Measurements from ENCODE around the gene JMJD1C. TPM values are rescaled to one million over a fixed set of nuclear protein-coding genes. Genes with fewer than 3 reads are reported as not detected.

The JMJD1C gene
- total RNA-seq, 1 experiment from 2014 or later = 139 TPM

DNA sequence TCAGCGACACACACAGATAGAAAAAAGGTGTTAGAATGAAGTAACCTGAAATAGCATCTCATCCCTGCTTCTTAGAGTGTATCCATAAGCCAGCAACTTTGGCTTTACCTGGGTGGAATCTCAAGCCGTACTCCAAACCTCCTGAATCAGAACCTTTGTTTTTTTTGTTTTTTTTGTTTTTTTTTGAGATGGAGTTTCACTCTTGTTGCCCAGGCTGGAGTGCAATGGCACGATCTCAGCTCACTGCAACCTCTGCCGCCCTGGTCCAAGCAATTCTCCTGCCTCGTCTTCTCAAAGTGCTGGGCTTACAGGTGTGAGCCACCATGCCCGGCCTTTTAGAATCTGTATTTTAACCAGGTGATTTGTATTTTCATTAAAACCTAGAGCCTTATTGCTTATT lies 323.6 kb downstream of the JMJD1C start:
- H3K79me2 ChIP-seq (ENCODE audit: low read length) = peaks cover 100% of the 10 kb centered on the region
- H3K4me3 ChIP-seq (ENCODE audit: low read length) = no peak overlapping the region
- no peak overlapping the region for H2AFZ ChIP-seq (ENCODE audit: low read length)
- H3K27ac ChIP-seq (ENCODE audit: low read length) = no peak overlapping the region
- no peak overlapping the region for H3K9ac ChIP-seq (ENCODE audit: low read length)
- H3F3A ChIP-seq (ENCODE audit: low read length, unreplicated experiment) = no peaks in the 10 kb centered on the region
- CTCF ChIA-PET = interaction anchor here (0.6 to 0.7 kb wide), 2 partner anchors 199 to 612 kb away, joined by 3 to 12 read pairs; no protein-coding TSS in a partner anchor
- H3K27me3 ChIP-seq (ENCODE audit: low read length) = no peaks in the 10 kb centered on the region
- H3K36me3 ChIP-seq (ENCODE audit: low read depth, low read length) = peaks cover 27% of the 10 kb centered on the region; the same call in 1 of the 2 replicates
- intact Hi-C loops (cut with micrococcal nuclease) = no loop called here
- H3K4me1 ChIP-seq (ENCODE audit: insufficient read depth, low read length) = peaks cover 12% of the 10 kb centered on the region
- ATAC-seq = no peak
- peaks cover 32% of the 10 kb centered on the region for H4K20me1 ChIP-seq (ENCODE audit: low read length)
- TF ChIP-seq, protein P1, sequence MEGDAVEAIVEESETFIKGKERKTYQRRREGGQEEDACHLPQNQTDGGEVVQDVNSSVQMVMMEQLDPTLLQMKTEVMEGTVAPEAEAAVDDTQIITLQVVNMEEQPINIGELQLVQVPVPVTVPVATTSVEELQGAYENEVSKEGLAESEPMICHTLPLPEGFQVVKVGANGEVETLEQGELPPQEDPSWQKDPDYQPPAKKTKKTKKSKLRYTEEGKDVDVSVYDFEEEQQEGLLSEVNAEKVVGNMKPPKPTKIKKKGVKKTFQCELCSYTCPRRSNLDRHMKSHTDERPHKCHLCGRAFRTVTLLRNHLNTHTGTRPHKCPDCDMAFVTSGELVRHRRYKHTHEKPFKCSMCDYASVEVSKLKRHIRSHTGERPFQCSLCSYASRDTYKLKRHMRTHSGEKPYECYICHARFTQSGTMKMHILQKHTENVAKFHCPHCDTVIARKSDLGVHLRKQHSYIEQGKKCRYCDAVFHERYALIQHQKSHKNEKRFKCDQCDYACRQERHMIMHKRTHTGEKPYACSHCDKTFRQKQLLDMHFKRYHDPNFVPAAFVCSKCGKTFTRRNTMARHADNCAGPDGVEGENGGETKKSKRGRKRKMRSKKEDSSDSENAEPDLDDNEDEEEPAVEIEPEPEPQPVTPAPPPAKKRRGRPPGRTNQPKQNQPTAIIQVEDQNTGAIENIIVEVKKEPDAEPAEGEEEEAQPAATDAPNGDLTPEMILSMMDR (conservative IDR thresholded peaks at IDR 0.05; ENCODE audit: low read depth, low read length) = no peak
- no peak for TF ChIP-seq EZH2 (IDR thresholded peaks at IDR 0.05; ENCODE audit: low read length, unreplicated experiment)
- TF ChIP-seq EZH2phosphoT487 (IDR thresholded peaks at IDR 0.05; ENCODE audit: borderline replicate concordance, low read length) = no peak
- no peaks in the 10 kb centered on the region for H3K9me3 ChIP-seq (ENCODE audit: low read length)
- POLR2A ChIA-PET (ENCODE audit: unreplicated experiment) = interaction anchor here (0.7 kb wide), 1 partner anchor 1241 kb away, joined by 6 read pairs; the partner anchor contains the start of gene ARID5B
- H3K4me2 ChIP-seq (ENCODE audit: low read length) = no peak overlapping the region
- H3K9me2 ChIP-seq (replicated peaks; ENCODE audit: low read length) = no peaks in the 10 kb centered on the region
- no TSS peak for BruUV-seq (replicated peaks)
- no peak for DNase-seq

DNA sequence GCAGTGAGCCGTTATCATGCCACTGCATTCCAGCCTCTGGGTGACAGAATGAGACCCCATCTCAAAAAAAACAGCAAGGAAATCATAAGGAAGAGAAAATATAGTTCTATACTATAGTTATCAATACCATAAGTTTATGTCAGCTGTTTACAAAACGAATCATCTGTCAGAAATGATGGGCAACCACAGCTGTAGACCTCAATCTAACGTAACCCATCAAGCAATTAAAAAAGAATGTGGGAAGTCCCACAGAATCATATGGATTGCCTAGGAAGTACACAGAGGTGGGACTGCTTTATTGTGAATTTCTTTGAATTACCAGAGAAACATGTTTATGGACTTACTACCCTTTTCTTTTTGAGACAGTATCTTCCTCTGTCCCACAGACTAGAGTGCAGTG lies 325.7 kb downstream of the JMJD1C start:
- H3K4me2 ChIP-seq (ENCODE audit: low read length) = no peak overlapping the region
- peaks cover 24% of the 10 kb centered on the region for H3K4me1 ChIP-seq (ENCODE audit: insufficient read depth, low read length)
- no peak overlapping the region for H3K9ac ChIP-seq (ENCODE audit: low read length)
- H3F3A ChIP-seq (ENCODE audit: low read length, unreplicated experiment) = no peaks in the 10 kb centered on the region
- ATAC-seq (peak; percentile 57), DNase-seq (peak; percentile 76)
- no peak overlapping the region for H3K27ac ChIP-seq (ENCODE audit: low read length)
- no TSS peak for BruUV-seq (replicated peaks)
- intact Hi-C loops (cut with micrococcal nuclease) = no loop called here
- ChIA-PET POLR2A (ENCODE audit: unreplicated experiment) (no interaction called here), CTCF (no interaction called here)
- H3K4me3 ChIP-seq (ENCODE audit: low read length) = no peak overlapping the region
- peaks cover 100% of the 10 kb centered on the region for H3K79me2 ChIP-seq (ENCODE audit: low read length)
- H3K9me3 ChIP-seq (ENCODE audit: low read length) = no peaks in the 10 kb centered on the region
- no peaks in the 10 kb centered on the region for H3K9me2 ChIP-seq (replicated peaks; ENCODE audit: low read length)
- H3K27me3 ChIP-seq (ENCODE audit: low read length) = no peaks in the 10 kb centered on the region
- peaks cover 43% of the 10 kb centered on the region for H4K20me1 ChIP-seq (ENCODE audit: low read length)
- H3K36me3 ChIP-seq (ENCODE audit: low read depth, low read length) = peaks cover 21% of the 10 kb centered on the region; the same call in 1 of the 2 replicates
- TF ChIP-seq, protein P1 (conservative IDR thresholded peaks at IDR 0.05; ENCODE audit: low read depth, low read length) = no peak
- no peak for TF ChIP-seq EZH2phosphoT487 (IDR thresholded peaks at IDR 0.05; ENCODE audit: borderline replicate concordance, low read length)
- TF ChIP-seq EZH2 (IDR thresholded peaks at IDR 0.05; ENCODE audit: low read length, unreplicated experiment) = no peak
- no peak overlapping the region for H2AFZ ChIP-seq (ENCODE audit: low read length)

DNA sequence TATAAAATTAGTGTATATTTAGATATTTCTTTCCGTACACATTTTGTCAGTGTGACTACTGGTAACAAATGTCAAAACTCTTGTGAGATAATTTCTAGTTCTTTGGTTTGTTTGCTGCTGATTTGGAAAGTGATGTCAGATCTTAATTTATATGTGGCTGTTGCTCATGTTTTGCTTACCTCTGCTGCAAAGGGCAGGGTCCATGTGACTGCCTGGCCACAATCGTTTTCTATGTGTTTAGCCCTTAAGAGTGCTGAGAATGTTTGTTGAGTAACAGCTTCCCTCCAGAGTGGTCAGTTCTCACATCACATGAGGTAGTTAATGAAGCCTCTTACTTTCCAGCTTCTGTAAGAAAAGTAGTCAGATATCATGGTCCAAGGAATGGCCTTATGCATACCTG lies 328.5 kb downstream of the JMJD1C start:
- ChIA-PET CTCF (no interaction called here), POLR2A (ENCODE audit: unreplicated experiment) (interaction anchor here (0.6 kb wide), 1 partner anchor 612 kb away, joined by 6 read pairs; no protein-coding TSS in a partner anchor)
- H3K9me2 ChIP-seq (replicated peaks; ENCODE audit: low read length) = no peaks in the 10 kb centered on the region
- H3K36me3 ChIP-seq (ENCODE audit: low read depth, low read length) = peaks cover 21% of the 10 kb centered on the region; the same call in 1 of the 2 replicates
- peaks cover 91% of the 10 kb centered on the region for H3K79me2 ChIP-seq (ENCODE audit: low read length)
- H3K4me2 ChIP-seq (ENCODE audit: low read length) = no peak overlapping the region
- no peak for ATAC-seq
- no peak overlapping the region for H3K9ac ChIP-seq (ENCODE audit: low read length)
- no TSS peak for BruUV-seq (replicated peaks)
- H3K27me3 ChIP-seq (ENCODE audit: low read length) = no peaks in the 10 kb centered on the region
- intact Hi-C loops (cut with micrococcal nuclease) = no loop called here
- no peak for DNase-seq
- H3F3A ChIP-seq (ENCODE audit: low read length, unreplicated experiment) = no peaks in the 10 kb centered on the region
- no peaks in the 10 kb centered on the region for H3K9me3 ChIP-seq (ENCODE audit: low read length)
- peaks cover 45% of the 10 kb centered on the region for H4K20me1 ChIP-seq (ENCODE audit: low read length)
- H3K4me1 ChIP-seq (ENCODE audit: insufficient read depth, low read length) = peaks cover 38% of the 10 kb centered on the region
- H3K27ac ChIP-seq (ENCODE audit: low read length) = no peak overlapping the region
- no peak overlapping the region for H3K4me3 ChIP-seq (ENCODE audit: low read length)
- H2AFZ ChIP-seq (ENCODE audit: low read length) = no peak overlapping the region
- TF ChIP-seq EZH2phosphoT487 (IDR thresholded peaks at IDR 0.05; ENCODE audit: borderline replicate concordance, low read length) (no peak), EZH2 (IDR thresholded peaks at IDR 0.05; ENCODE audit: low read length, unreplicated experiment) (no peak)
- TF ChIP-seq, protein P1 (conservative IDR thresholded peaks at IDR 0.05; ENCODE audit: low read depth, low read length) = no peak

Data from PC-3 (cell line).